Measurements from ENCODE around the gene TBC1D22A. TPM values are rescaled to one million over a fixed set of nuclear protein-coding genes. Genes with fewer than 3 reads are reported as not detected.

The TBC1D22A gene
- total and polyA plus RNA-seq, 2 donors from 2014 or later, result 24.6 to 39.4 TPM

GRCh38 chr22:47120399-47120798 is 357.9 kb downstream of the TBC1D22A start:
- intact Hi-C loops (cut with DNase I), result no loop called here
- DNase-seq (no peak), FAIRE-seq (no peak)
- no peak overlapping the region for H3K9ac ChIP-seq (ENCODE audit: low read length in 3 of 3)
- H3K27ac ChIP-seq (ENCODE audit: low read depth in 2 of 2, low read length in 2 of 2), result no peak overlapping the region
- TF ChIP-seq, protein P1, sequence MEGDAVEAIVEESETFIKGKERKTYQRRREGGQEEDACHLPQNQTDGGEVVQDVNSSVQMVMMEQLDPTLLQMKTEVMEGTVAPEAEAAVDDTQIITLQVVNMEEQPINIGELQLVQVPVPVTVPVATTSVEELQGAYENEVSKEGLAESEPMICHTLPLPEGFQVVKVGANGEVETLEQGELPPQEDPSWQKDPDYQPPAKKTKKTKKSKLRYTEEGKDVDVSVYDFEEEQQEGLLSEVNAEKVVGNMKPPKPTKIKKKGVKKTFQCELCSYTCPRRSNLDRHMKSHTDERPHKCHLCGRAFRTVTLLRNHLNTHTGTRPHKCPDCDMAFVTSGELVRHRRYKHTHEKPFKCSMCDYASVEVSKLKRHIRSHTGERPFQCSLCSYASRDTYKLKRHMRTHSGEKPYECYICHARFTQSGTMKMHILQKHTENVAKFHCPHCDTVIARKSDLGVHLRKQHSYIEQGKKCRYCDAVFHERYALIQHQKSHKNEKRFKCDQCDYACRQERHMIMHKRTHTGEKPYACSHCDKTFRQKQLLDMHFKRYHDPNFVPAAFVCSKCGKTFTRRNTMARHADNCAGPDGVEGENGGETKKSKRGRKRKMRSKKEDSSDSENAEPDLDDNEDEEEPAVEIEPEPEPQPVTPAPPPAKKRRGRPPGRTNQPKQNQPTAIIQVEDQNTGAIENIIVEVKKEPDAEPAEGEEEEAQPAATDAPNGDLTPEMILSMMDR (IDR thresholded peaks at IDR 0.05; ENCODE audit: borderline replicate concordance, extremely low read depth, insufficient read depth), result no peak
- no peaks in the 10 kb centered on the region for H3K4me1 ChIP-seq (ENCODE audit: control insufficient read depth in 2 of 3, insufficient read depth in 2 of 3, low read depth in 1 of 3, low read length in 3 of 3)
- H3K36me3 ChIP-seq (ENCODE audit: control insufficient read depth in 2 of 3, insufficient read depth in 3 of 3, low read length in 3 of 3), result no peaks in the 10 kb centered on the region
- no peaks in the 10 kb centered on the region for H3K27me3 ChIP-seq (ENCODE audit: control insufficient read depth, insufficient read depth, low read length)
- H3K4me3 ChIP-seq (ENCODE audit: low read length in 3 of 3), result no peak overlapping the region
- no peaks in the 10 kb centered on the region for H3K9me3 ChIP-seq (ENCODE audit: control insufficient read depth in 2 of 3, insufficient read depth in 1 of 3, low read length in 3 of 3)

DNA sequence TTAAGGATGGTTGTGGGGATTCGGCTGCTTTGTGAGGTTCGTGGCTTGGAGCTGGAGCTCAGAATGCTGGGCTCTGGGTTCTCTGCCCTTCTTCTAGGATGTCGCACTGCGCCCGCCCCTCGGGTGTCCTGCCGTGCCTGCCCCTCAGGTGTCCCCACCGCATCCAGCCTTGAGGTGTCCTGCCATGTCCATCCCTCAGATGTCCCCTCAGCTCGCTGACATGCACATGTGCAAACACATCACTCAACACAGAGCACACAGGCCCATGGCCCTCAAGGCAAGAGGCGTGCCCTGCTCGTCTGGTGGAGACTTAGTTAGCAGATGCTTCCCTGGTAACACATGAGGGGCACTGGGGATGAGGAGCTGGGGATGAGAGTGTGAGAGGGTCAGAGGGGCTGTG is 359.3 kb downstream of the TBC1D22A start:
- FAIRE-seq (no peak), DNase-seq (peak in 2 of 5 donors; percentile 24 to 55)
- Histone ChIP-seq H3K27me3 (ENCODE audit: control insufficient read depth, insufficient read depth, low read length) (no peaks in the 10 kb centered on the region), H3K4me1 (ENCODE audit: control insufficient read depth in 2 of 3, insufficient read depth in 2 of 3, low read depth in 1 of 3, low read length in 3 of 3) (no peaks in the 10 kb centered on the region), H3K27ac (ENCODE audit: low read depth in 2 of 2, low read length in 2 of 2) (no peak overlapping the region), H3K9ac (ENCODE audit: low read length in 3 of 3) (no peak overlapping the region), H3K9me3 (ENCODE audit: control insufficient read depth in 2 of 3, insufficient read depth in 1 of 3, low read length in 3 of 3) (no peaks in the 10 kb centered on the region), H3K36me3 (ENCODE audit: control insufficient read depth in 2 of 3, insufficient read depth in 3 of 3, low read length in 3 of 3) (no peaks in the 10 kb centered on the region), H3K4me3 (ENCODE audit: low read length in 3 of 3) (no peak overlapping the region)
- intact Hi-C loops (cut with DNase I), result no loop called here
- TF ChIP-seq, protein P1 (IDR thresholded peaks at IDR 0.05; ENCODE audit: borderline replicate concordance, extremely low read depth, insufficient read depth), result no peak

DNA sequence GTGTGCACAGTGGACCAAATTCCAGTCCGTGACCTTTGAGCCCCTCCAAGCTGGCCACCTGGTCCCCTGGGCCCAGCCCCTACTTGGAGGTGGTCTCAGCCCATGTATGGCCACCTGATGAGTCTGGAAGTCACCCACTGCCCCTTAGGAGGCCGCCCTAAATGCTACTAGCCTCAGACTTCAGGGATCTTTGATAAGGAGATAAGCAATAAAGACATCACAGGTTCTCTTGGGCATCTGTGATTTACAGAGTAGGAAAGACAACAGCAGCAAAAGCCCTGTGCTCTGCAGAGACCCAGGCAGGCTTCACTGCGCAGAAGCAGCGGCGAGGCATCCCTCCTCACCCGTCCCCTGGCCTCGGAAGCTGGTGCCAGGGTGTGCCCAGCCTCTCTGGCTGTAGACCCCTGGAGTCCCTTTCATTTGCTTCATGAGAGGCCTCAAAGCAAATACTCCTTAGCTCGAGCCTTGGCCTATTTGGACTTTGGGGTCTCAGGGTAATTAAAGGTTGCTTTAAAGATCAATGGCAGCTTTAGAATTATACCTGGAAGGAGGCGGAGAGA is 360.1 kb downstream of the TBC1D22A start:
- H3K4me3 ChIP-seq (ENCODE audit: low read length in 3 of 3), result no peak overlapping the region
- H3K27me3 ChIP-seq (ENCODE audit: control insufficient read depth, insufficient read depth, low read length), result no peaks in the 10 kb centered on the region
- no peaks in the 10 kb centered on the region for H3K4me1 ChIP-seq (ENCODE audit: control insufficient read depth in 2 of 3, insufficient read depth in 2 of 3, low read depth in 1 of 3, low read length in 3 of 3)
- DNase-seq, result no peak
- H3K36me3 ChIP-seq (ENCODE audit: control insufficient read depth in 2 of 3, insufficient read depth in 3 of 3, low read length in 3 of 3), result no peaks in the 10 kb centered on the region
- intact Hi-C loops (cut with DNase I), result no loop called here
- no peak overlapping the region for H3K9ac ChIP-seq (ENCODE audit: low read length in 3 of 3)
- H3K27ac ChIP-seq (ENCODE audit: low read depth in 2 of 2, low read length in 2 of 2), result no peak overlapping the region
- no peaks in the 10 kb centered on the region for H3K9me3 ChIP-seq (ENCODE audit: control insufficient read depth in 2 of 3, insufficient read depth in 1 of 3, low read length in 3 of 3)
- TF ChIP-seq, protein P1 (IDR thresholded peaks at IDR 0.05; ENCODE audit: borderline replicate concordance, extremely low read depth, insufficient read depth), result no peak
- no peak for FAIRE-seq
